Measurements from ENCODE around the gene ABCG4.
"Not testable (repeated sequence)": the region's sequence is repeated elsewhere in the genome, so short reads cannot be mapped to it uniquely, and the experiment has no call there.

The ABCG4 gene

GRCh38 chr11:119179983-119180382 is 31.1 kb downstream of the ABCG4 start:
- no peaks in the 10 kb centered on the region for H3K4me1 ChIP-seq
- no peak overlapping the region for H3K27ac ChIP-seq
- no peak for TF ChIP-seq CTCF (IDR thresholded peaks at IDR 0.05)
- H3K36me3 ChIP-seq: peaks cover 25 to 80% (median 36%) of the 10 kb centered on the region in 3 donors
- H3K4me3 ChIP-seq: no peak overlapping the region
- DNase-seq: no peak
- intact Hi-C loops (cut with DNase I; ENCODE audit: low total_unique reads): no loop called here
- H3K27me3 ChIP-seq: no peaks in the 10 kb centered on the region
- H3K9me3 ChIP-seq: no peaks in the 10 kb centered on the region

GRCh38 chr11:119180729-119181676 is 32.2 kb downstream of the ABCG4 start:
- intact Hi-C loops (cut with DNase I; ENCODE audit: low total_unique reads): no loop called here

GRCh38 chr11:119181677-119182412 is 33.0 kb downstream of the ABCG4 start:
- no peaks in the 10 kb centered on the region for H3K4me1 ChIP-seq
- DNase-seq: no peak
- H3K9me3 ChIP-seq: no peaks in the 10 kb centered on the region
- H3K36me3 ChIP-seq: peaks cover 14 to 62% (median 32%) of the 10 kb centered on the region in 3 donors
- H3K4me3 ChIP-seq: no peak overlapping the region
- H3K27me3 ChIP-seq: no peaks in the 10 kb centered on the region
- no peak overlapping the region for H3K27ac ChIP-seq
- intact Hi-C loops (cut with DNase I; ENCODE audit: low total_unique reads): no loop called here
- no peak for TF ChIP-seq CTCF (IDR thresholded peaks at IDR 0.05)

More at GRCh38 chr11:119180729-119181676, 32.2 kb downstream of the ABCG4 start:
- Histone ChIP-seq H3K4me1 (no peaks in the 10 kb centered on the region), H3K27me3 (no peaks in the 10 kb centered on the region), H3K4me3 (no peak overlapping the region), H3K9me3 (no peaks in the 10 kb centered on the region), H3K27ac (no peak overlapping the region), H3K36me3 (peaks cover 17 to 70% (median 32%) of the 10 kb centered on the region in 3 donors)
- no peak for TF ChIP-seq CTCF (IDR thresholded peaks at IDR 0.05)
- no peak for DNase-seq

- intact Hi-C loops (cut with DNase I; ENCODE audit: low total_unique reads); H3K4me3 ChIP-seq; H3K27me3 ChIP-seq; H3K4me1 ChIP-seq; H3K27ac ChIP-seq; DNase-seq; H3K9me3 ChIP-seq: not testable (repeated sequence)
- peaks cover 14 to 49% (median 31%) of the 10 kb centered on the region in 3 donors for H3K36me3 ChIP-seq
These were observed 35.5 kb downstream of the ABCG4 start for GRCh38 chr11:119184399-119184798.

- no peak for DNase-seq
- Histone ChIP-seq H3K9me3 (no peaks in the 10 kb centered on the region), H3K27ac (no peak overlapping the region), H3K4me1 (no peaks in the 10 kb centered on the region), H3K27me3 (peaks cover 0 to 5% of the 10 kb centered on the region in 2 donors), H3K4me3 (no peak overlapping the region), H3K36me3 (peaks cover 6 to 32% (median 14%) of the 10 kb centered on the region in 3 donors)
- TF ChIP-seq CTCF (IDR thresholded peaks at IDR 0.05): no peak
- intact Hi-C loops (cut with DNase I; ENCODE audit: low total_unique reads): no loop called here
These were observed 37.3 kb downstream of the ABCG4 start for GRCh38 chr11:119185981-119186634.
